Epithelial cell of prostate (primary cell): ENCODE results near the gene NT5C3A.

ENCODE experiments used
- DNase-seq: peaks from one replicate; pipeline ENCODE4 v3.0.0-alpha.2; 2011; ENCODE audit warnings: low read depth, low spot score
- H3K27ac ChIP-seq: fragments of 450-650 bp; 2 replicates; pipeline ENCODE4 v1.5.1; 2017; ENCODE audit warnings: mild to moderate bottlenecking

The NT5C3A gene

GRCh38 chr7:33076737-33077136, 14.2 kb upstream of the NT5C3A start:
- DNase-seq: no peak
- no peak overlapping the region for H3K27ac ChIP-seq

DNA sequence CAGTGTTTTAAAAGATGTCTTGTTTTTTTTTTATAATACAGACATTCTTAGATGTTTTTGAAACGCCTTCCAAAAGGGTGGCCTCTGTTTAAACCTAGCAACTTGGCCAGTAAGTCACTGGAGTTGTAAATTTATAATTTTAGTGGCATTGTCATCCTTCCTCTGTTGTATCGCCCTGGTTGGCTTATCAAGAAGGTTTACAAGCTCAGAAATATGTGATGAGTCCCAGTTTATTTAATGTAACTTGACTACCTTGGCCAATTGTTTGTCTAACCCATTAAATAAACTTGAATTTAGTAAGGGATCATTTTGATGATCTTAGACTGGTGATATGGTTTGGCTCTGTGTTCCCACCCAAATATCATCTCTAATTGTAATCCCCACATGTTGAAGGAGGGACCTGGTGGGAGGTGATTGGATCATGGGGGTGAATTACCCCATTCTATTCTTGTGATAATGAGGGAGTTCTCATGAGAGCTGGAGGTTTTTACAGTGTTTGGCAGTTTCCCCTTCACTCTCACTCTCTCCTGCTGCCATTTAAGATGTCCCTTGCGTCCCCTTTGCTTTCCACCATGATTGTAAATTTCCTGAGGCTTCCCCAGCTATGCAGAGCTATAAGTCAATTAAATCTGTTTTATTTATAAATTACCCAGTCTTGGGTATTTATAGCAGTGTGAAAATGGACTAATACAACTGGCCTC, 13.4 kb upstream of the NT5C3A start:
- DNase-seq: no peak
- no peak overlapping the region for H3K27ac ChIP-seq

DNA sequence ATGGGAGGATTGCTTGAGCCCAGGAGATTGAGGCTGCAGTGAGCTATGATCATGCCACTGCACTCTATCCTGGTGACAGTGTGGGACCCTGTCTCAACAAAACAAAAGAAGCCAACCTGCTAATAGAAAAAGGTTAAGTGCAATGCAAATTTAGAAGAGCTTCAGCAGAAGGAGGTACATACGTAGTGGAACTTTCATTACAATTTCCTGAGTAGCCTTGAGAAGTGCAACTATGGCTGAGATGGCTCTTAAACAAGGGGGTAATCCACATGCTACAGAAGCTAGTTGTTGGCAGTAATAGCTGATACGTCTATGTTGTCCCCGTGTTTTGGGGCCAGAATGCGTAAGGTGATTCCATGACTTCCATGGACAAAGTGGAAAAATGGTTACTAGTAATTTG, 10.7 kb upstream of the NT5C3A start:
- DNase-seq: no peak
- no peak overlapping the region for H3K27ac ChIP-seq

GRCh38 chr7:33072471-33072870, 9.9 kb upstream of the NT5C3A start:
- DNase-seq: no peak

GRCh38 chr7:33070831-33071230, 8.3 kb upstream of the NT5C3A start:
- DNase-seq: no peak
- H3K27ac ChIP-seq: no peak overlapping the region

More at GRCh38 chr7:33072471-33072870, 9.9 kb upstream of the NT5C3A start:
- no peak overlapping the region for H3K27ac ChIP-seq

DNA sequence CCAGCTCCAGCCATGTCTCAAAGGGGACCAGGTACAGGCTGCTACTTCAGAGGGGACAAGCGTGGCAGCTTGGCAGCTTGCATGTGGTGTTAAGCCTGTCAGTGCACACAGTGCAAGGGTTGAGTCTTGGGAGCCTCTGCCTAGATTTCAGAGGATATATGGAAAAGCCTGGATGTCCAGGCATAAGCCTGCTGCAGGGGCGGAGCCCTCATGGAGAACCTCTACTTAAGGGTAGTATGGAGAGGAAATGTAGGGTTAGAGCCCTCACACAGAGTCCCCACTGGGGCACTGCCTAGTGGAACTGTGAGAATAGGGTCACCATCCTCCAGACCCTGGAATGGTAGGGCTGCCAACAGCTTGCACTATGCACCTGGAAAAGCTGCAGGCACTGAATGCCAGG, 7.7 kb upstream of the NT5C3A start:
- DNase-seq: no peak

GRCh38 chr7:33067921-33068320, 5.3 kb upstream of the NT5C3A start:
- DNase-seq: no peak
- H3K27ac ChIP-seq: no peak overlapping the region

More for the DNA sequence above, 7.7 kb upstream of the NT5C3A start:
- no peak overlapping the region for H3K27ac ChIP-seq

DNA sequence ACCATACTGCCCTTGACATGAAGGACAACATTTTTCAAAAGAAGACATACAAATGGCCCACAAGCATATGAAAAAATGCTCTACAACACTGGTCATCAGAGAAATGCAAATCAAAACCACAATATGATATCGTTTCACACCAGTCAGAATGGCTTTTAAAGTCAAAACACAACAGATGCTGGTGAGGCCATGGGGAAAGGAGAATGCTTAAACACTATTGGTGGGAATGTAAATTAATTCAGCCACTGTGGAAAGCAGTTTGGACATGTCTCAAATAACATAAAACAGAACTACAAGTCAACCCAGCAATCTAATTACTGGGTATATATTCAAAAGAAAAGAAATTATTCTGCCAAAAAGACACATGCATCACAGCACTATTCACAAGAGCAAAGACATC, 4.2 kb upstream of the NT5C3A start:
- no peak overlapping the region for H3K27ac ChIP-seq
- no peak for DNase-seq

- no peak overlapping the region for H3K27ac ChIP-seq
- no peak for DNase-seq
These were observed 3.4 kb upstream of the NT5C3A start for GRCh38 chr7:33065981-33066380.

GRCh38 chr7:33062782-33063443, 337 bp upstream of the NT5C3A start:
- DNase-seq: peak; percentile 62
- H3K27ac ChIP-seq: peak overlapping the region; percentile 81

- no peak for DNase-seq
- peak overlapping the region; percentile 81 for H3K27ac ChIP-seq
These were observed 1.2 kb downstream of the NT5C3A start for GRCh38 chr7:33061282-33061937.

DNA sequence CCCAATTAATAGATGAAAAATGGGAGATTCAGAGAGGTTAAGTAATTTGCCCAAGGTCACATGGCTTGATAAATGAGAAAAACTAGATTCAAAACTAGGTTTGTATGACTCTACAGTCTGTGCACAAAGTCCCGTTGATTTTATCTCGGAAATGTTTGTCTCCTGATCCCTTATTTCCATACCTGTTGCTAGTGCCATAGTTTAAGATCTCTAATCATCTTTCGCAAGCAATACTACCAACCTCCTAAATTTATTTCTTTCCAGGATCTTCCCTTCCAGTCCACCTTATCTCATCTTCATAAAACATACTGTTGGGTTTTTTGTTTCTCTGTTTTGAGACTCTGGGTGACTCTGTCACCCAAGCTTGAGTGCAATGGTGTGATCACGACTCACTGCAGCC, 2.9 kb downstream of the NT5C3A start:
- DNase-seq: no peak
- H3K27ac ChIP-seq: no peak overlapping the region

- H3K27ac ChIP-seq: peak overlapping the region; percentile 21
These were observed 7.4 kb downstream of the NT5C3A start for GRCh38 chr7:33055158-33055557.

DNA sequence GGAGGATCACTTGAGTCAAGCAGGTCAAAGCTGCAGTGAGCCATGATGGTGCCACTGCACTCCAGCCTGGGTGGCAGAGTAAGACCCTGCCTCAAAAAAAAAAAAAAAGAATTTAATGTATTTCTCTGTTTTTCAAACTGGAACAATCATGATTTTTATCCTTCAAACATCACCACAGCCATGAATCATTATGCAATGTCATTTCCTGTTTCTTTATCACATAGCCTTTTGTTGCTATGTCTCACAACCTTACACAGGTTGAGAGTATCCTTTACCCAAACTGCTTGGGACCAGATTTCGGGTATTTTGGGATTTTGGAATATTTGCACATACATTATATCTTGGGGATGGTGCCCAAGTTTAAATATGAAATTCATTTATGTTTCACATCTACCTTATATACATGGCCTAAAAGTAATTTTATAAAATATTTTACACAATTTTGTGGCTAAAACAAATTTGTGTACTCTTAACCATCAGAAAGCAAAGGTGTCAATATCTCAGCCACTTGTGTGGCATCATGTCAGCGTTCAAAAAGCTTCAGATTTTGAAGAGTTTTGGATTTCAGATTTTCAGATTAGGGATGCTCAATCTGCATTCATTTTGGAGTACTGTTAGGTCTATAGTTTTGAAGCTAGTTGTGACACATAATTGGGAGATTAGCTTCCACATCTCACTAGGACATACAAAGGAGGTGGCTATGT, 8.2 kb downstream of the NT5C3A start:
- H3K27ac ChIP-seq: peak overlapping the region; percentile 21
- DNase-seq: no peak

More at GRCh38 chr7:33055158-33055557, 7.4 kb downstream of the NT5C3A start:
- no peak for DNase-seq

- H3K27ac ChIP-seq: peak overlapping the region; percentile 21
- DNase-seq: no peak
These were observed 8.9 kb downstream of the NT5C3A start for GRCh38 chr7:33053721-33054120.

DNA sequence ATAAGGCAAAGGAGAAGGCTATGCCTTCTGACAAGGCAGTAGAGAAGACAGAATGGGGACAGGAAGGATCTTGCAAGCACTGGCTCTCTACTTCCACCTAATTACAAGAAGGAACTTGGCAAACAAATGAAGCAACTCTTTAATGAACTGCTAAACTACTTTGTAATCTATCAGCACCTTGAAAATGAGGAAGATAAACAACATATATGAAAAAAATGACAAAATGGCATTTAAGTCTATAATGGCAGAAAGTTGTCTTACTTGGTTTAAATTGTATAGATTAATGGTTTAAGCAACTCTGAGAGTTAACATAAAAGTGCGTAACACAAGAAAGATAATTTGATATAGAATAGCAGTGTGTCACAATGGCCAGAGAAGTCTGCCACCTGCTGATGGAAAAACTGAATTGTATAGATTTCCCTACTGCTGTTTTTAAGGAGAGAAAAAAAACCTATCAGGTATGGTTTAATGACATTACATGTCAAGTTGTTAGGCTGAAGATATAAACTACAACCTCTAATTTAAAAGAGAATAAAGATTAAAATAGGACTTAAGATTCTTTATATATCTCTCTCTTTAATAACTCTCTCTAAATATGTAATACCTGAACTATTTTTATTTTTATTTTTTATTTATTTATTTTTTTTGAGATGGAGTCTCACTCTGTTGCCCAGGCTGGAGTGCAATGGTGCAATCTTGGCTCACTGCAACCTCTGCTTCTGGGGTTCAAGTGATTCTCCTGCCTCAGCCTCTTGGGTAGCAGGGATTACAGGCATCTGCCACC, 11.8 kb downstream of the NT5C3A start:
- no peak overlapping the region for H3K27ac ChIP-seq
- DNase-seq: no peak

- no peak for DNase-seq
- no peak overlapping the region for H3K27ac ChIP-seq
These were observed 13.9 kb downstream of the NT5C3A start for GRCh38 chr7:33048704-33049103.

DNA sequence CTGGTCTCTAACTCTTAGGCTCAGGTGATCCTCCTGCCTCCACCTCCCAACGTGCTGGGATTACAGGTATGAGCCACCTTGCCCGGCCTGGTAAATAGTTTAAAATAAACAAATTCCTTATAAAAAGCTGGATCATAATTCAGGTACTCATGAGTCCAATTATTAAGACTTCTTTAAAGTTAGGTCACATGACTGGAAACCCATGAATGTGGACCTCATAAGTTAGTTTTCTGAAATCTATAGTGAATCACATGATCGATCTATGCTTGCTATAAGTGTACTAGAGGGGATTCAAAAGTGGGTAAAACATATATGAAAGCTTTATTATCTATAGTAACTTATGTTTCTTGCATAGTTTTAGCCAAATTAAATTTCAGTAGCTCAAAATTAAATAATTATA, 14.3 kb downstream of the NT5C3A start:
- no peak for DNase-seq
- no peak overlapping the region for H3K27ac ChIP-seq

GRCh38 chr7:33044986-33045385, 17.6 kb downstream of the NT5C3A start:
- no peak for DNase-seq

GRCh38 chr7:33044401-33044718, 18.2 kb downstream of the NT5C3A start:
- H3K27ac ChIP-seq: no peak overlapping the region
- DNase-seq: no peak

More at GRCh38 chr7:33044986-33045385, 17.6 kb downstream of the NT5C3A start:
- H3K27ac ChIP-seq: no peak overlapping the region
